ENCODE measurements around the gene OSBPL2.

DNA sequence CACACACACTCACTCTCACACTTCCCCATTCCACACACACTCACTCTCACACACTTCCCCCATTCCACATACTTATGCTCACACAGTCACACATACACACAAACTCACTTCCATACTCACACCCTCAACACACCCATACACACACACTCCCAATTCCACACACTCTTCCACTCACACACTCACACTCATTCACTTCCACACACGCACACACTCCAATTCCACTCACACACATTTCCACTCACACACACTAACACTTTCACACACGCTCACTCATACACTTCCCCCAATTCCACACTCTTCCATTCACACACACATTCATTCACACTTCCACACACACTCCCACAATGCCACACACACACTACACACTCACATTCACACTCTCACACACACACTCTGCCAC lies 8.0 kb upstream of the OSBPL2 start:
- TF ChIP-seq, protein P1, sequence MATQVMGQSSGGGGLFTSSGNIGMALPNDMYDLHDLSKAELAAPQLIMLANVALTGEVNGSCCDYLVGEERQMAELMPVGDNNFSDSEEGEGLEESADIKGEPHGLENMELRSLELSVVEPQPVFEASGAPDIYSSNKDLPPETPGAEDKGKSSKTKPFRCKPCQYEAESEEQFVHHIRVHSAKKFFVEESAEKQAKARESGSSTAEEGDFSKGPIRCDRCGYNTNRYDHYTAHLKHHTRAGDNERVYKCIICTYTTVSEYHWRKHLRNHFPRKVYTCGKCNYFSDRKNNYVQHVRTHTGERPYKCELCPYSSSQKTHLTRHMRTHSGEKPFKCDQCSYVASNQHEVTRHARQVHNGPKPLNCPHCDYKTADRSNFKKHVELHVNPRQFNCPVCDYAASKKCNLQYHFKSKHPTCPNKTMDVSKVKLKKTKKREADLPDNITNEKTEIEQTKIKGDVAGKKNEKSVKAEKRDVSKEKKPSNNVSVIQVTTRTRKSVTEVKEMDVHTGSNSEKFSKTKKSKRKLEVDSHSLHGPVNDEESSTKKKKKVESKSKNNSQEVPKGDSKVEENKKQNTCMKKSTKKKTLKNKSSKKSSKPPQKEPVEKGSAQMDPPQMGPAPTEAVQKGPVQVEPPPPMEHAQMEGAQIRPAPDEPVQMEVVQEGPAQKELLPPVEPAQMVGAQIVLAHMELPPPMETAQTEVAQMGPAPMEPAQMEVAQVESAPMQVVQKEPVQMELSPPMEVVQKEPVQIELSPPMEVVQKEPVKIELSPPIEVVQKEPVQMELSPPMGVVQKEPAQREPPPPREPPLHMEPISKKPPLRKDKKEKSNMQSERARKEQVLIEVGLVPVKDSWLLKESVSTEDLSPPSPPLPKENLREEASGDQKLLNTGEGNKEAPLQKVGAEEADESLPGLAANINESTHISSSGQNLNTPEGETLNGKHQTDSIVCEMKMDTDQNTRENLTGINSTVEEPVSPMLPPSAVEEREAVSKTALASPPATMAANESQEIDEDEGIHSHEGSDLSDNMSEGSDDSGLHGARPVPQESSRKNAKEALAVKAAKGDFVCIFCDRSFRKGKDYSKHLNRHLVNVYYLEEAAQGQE (IDR thresholded peaks at IDR 0.05), result no peak
- TF ChIP-seq, protein P2, sequence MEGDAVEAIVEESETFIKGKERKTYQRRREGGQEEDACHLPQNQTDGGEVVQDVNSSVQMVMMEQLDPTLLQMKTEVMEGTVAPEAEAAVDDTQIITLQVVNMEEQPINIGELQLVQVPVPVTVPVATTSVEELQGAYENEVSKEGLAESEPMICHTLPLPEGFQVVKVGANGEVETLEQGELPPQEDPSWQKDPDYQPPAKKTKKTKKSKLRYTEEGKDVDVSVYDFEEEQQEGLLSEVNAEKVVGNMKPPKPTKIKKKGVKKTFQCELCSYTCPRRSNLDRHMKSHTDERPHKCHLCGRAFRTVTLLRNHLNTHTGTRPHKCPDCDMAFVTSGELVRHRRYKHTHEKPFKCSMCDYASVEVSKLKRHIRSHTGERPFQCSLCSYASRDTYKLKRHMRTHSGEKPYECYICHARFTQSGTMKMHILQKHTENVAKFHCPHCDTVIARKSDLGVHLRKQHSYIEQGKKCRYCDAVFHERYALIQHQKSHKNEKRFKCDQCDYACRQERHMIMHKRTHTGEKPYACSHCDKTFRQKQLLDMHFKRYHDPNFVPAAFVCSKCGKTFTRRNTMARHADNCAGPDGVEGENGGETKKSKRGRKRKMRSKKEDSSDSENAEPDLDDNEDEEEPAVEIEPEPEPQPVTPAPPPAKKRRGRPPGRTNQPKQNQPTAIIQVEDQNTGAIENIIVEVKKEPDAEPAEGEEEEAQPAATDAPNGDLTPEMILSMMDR (IDR thresholded peaks at IDR 0.05; ENCODE audit: low read depth, low read length, missing input control), result no peak
- TF ChIP-seq GABPA (IDR thresholded peaks at IDR 0.05 in 1 of 2, conservative IDR thresholded peaks at IDR 0.05 in 1 of 2), result no peak
- no peak for TF ChIP-seq TAF1 (conservative IDR thresholded peaks at IDR 0.05)
- no peak for TF ChIP-seq RXRA (IDR thresholded peaks at IDR 0.05)
- TF ChIP-seq JUND (IDR thresholded peaks at IDR 0.05), result no peak
- TF ChIP-seq FOXA1 (IDR thresholded peaks at IDR 0.05), result no peak
- no peak for TF ChIP-seq YY1 (IDR thresholded peaks at IDR 0.05)

Measured in liver (tissue), 3 donors.